ENCODE results near the gene EFCAB8. TPM values are rescaled to one million over a fixed set of nuclear protein-coding genes. Genes with fewer than 3 reads are reported as not detected.

The EFCAB8 gene
- total and polyA plus RNA-seq, 4 donors: 0.08 to 0.83 (median 0.46) TPM

- TF ChIP-seq CTCF (IDR thresholded peaks at IDR 0.05; ENCODE audit: control extremely low read depth, extremely low read depth): no peak
- peaks cover 0 to 11% (median 2%) of the 10 kb centered on the region in 4 donors for H3K9me3 ChIP-seq (ENCODE audit: control insufficient read depth in 4 of 4, insufficient read depth in 3 of 4, low read length in 3 of 4)
- no peaks in the 10 kb centered on the region for H3K4me1 ChIP-seq (ENCODE audit: control insufficient read depth in 5 of 5, insufficient read depth in 5 of 5, low read length in 5 of 5)
- DNase-seq: no peak
- 98 to 100% methylated on average over 1 of the region's 1 CpG for WGBS, 2 donors
- H3K36me3 ChIP-seq (ENCODE audit: control insufficient read depth in 4 of 4, insufficient read depth in 4 of 4, low read length in 4 of 4): no peaks in the 10 kb centered on the region
- no peak overlapping the region for H3K27ac ChIP-seq (ENCODE audit: low read depth in 1 of 2, low read length in 1 of 2)
- ATAC-seq (ENCODE audit: insufficient read depth, low FRiP score): no peak
- H3K27me3 ChIP-seq (ENCODE audit: control insufficient read depth in 3 of 3, insufficient read depth in 3 of 3, low read length in 2 of 3): no peaks in the 10 kb centered on the region
- H3K9ac ChIP-seq (ENCODE audit: insufficient read depth in 1 of 2, low read length in 2 of 2): no peak overlapping the region
- H3K4me3 ChIP-seq: no peak overlapping the region
These were observed 55.3 kb downstream of the EFCAB8 start for GRCh38 chr20:32914031-32914430.

GRCh38 chr20:32917191-32917950, 58.6 kb downstream of the EFCAB8 start:
- ATAC-seq (ENCODE audit: insufficient read depth, low FRiP score): no peak
- Histone ChIP-seq H3K9me3 (ENCODE audit: control insufficient read depth in 4 of 4, insufficient read depth in 3 of 4, low read length in 3 of 4) (peaks cover 0 to 11% (median 2%) of the 10 kb centered on the region in 4 donors), H3K9ac (ENCODE audit: insufficient read depth in 1 of 2, low read length in 2 of 2) (no peak overlapping the region), H3K27ac (ENCODE audit: low read depth in 1 of 2, low read length in 1 of 2) (no peak overlapping the region), H3K27me3 (ENCODE audit: control insufficient read depth in 3 of 3, insufficient read depth in 3 of 3, low read length in 2 of 3) (peaks cover 0 to 2% (median 0%) of the 10 kb centered on the region in 3 donors), H3K4me3 (no peak overlapping the region), H3K4me1 (ENCODE audit: control insufficient read depth in 5 of 5, insufficient read depth in 5 of 5, low read length in 5 of 5) (no peaks in the 10 kb centered on the region), H3K36me3 (ENCODE audit: control insufficient read depth in 4 of 4, insufficient read depth in 4 of 4, low read length in 4 of 4) (no peaks in the 10 kb centered on the region)
- TF ChIP-seq CTCF (IDR thresholded peaks at IDR 0.05; ENCODE audit: control extremely low read depth, extremely low read depth): no peak
- DNase-seq: no peak
- 79 to 83% methylated on average over 9 of the region's 9 CpGs for WGBS, 2 donors

GRCh38 chr20:32918296-32918695, 59.6 kb downstream of the EFCAB8 start:
- Histone ChIP-seq H3K9me3 (ENCODE audit: control insufficient read depth in 4 of 4, insufficient read depth in 3 of 4, low read length in 3 of 4) (peaks cover 0 to 11% (median 2%) of the 10 kb centered on the region in 4 donors), H3K9ac (ENCODE audit: insufficient read depth in 1 of 2, low read length in 2 of 2) (no peak overlapping the region), H3K36me3 (ENCODE audit: control insufficient read depth in 4 of 4, insufficient read depth in 4 of 4, low read length in 4 of 4) (no peaks in the 10 kb centered on the region), H3K27me3 (ENCODE audit: control insufficient read depth in 3 of 3, insufficient read depth in 3 of 3, low read length in 2 of 3) (peaks cover 0 to 2% (median 0%) of the 10 kb centered on the region in 3 donors), H3K27ac (ENCODE audit: low read depth in 1 of 2, low read length in 1 of 2) (no peak overlapping the region), H3K4me1 (ENCODE audit: control insufficient read depth in 5 of 5, insufficient read depth in 5 of 5, low read length in 5 of 5) (no peaks in the 10 kb centered on the region), H3K4me3 (no peak overlapping the region)
- DNase-seq: no peak
- no peak for TF ChIP-seq CTCF (IDR thresholded peaks at IDR 0.05; ENCODE audit: control extremely low read depth, extremely low read depth)
- no peak for ATAC-seq (ENCODE audit: insufficient read depth, low FRiP score)
- WGBS, 2 donors: 72 to 79% methylated on average over 12 of the region's 12 CpGs
